TTC549 (cell line): ENCODE results near the gene DENND4B.
"Not testable (repeated sequence)": the region's sequence is repeated elsewhere in the genome, so short reads cannot be mapped to it uniquely, and the experiment has no call there.

Source experiments
- FAIRE-seq: peaks from 2 replicates; lab custom pipeline; 2012; peaks lifted over from hg19 to GRCh38; lab: Jason Lieb, UNC

Gene DENND4B

GRCh38 chr1:153928245-153928644, 18.3 kb downstream of the DENND4B start:
- no peak for FAIRE-seq

- no peak for FAIRE-seq
These were observed 20.1 kb downstream of the DENND4B start for GRCh38 chr1:153926405-153926804.

- FAIRE-seq = peak; percentile 98
These were observed 23.3 kb downstream of the DENND4B start, which contains the start of gene GATAD2B for GRCh38 chr1:153922972-153923925. Gene GATAD2B, minus strand, starts transcription at chr1:153922972. Its CDS starts 94,625 bp downstream, at chr1:153828347.

GRCh38 chr1:153922076-153922971, 24.2 kb downstream of the DENND4B start:
- FAIRE-seq = no peak

- no peak for FAIRE-seq
These were observed 24.8 kb downstream of the DENND4B start for GRCh38 chr1:153921803-153922075.

GRCh38 chr1:153921080-153921802, 25.3 kb downstream of the DENND4B start:
- no peak for FAIRE-seq

GRCh38 chr1:153919876-153920852, 26.4 kb downstream of the DENND4B start:
- no peak for FAIRE-seq

GRCh38 chr1:153916297-153916696, 30.2 kb downstream of the DENND4B start:
- peak; percentile 33 for FAIRE-seq

GRCh38 chr1:153912349-153912748, 34.2 kb downstream of the DENND4B start:
- FAIRE-seq = no peak

GRCh38 chr1:153910560-153910959, 36.0 kb downstream of the DENND4B start:
- FAIRE-seq = not testable (repeated sequence)

- FAIRE-seq = no peak
These were observed 38.4 kb downstream of the DENND4B start for GRCh38 chr1:153908071-153908470.

- no peak for FAIRE-seq
These were observed 39.4 kb downstream of the DENND4B start for GRCh38 chr1:153907134-153907533.

GRCh38 chr1:153906396-153906795, 40.1 kb downstream of the DENND4B start:
- FAIRE-seq = no peak

GRCh38 chr1:153905908-153906307, 40.6 kb downstream of the DENND4B start:
- FAIRE-seq = not testable (repeated sequence)

- FAIRE-seq = peak; percentile 28
These were observed 42.6 kb downstream of the DENND4B start for GRCh38 chr1:153903841-153904455.

GRCh38 chr1:153899509-153899908, 47.0 kb downstream of the DENND4B start:
- no peak for FAIRE-seq

- FAIRE-seq = not testable (repeated sequence)
These were observed 50.7 kb downstream of the DENND4B start for GRCh38 chr1:153895866-153896265.

GRCh38 chr1:153891042-153891441, 55.5 kb downstream of the DENND4B start:
- not testable (repeated sequence) for FAIRE-seq

GRCh38 chr1:153888533-153888932, 58.0 kb downstream of the DENND4B start:
- FAIRE-seq = peak; percentile 15

GRCh38 chr1:153886127-153886526, 60.4 kb downstream of the DENND4B start:
- FAIRE-seq = peak; percentile 47

GRCh38 chr1:153883223-153883622, 63.3 kb downstream of the DENND4B start:
- peak; percentile 56 for FAIRE-seq
